Activated CD8-positive, alpha-beta T cell treated with anti-CD3 and anti-CD28 coated beads, Interleukin-2, amount 10 ng/mL, durations not matched to agents 7 days and 5 days (primary cell): ENCODE results near the gene INAFM2. TPM values are rescaled to one million over a fixed set of nuclear protein-coding genes. Genes with fewer than 3 reads are reported as not detected.

Experiments
- ATAC-seq: fragments of 150-1000 bp; cut with Tn5 transposase; one replicate; pipeline ENCODE4 v1.10.0; 2021; ENCODE audit warnings: moderate library complexity
- CTCF ChIA-PET: fragments of 350-600 bp; sonication (Branson Sonifier 250); formaldehyde crosslinking; loops from one replicate; lab custom pipeline; 2021; ENCODE audit warnings: antibody characterized with exemption; lab: Charles Lee
- POLR2A ChIA-PET: fragments of 350-600 bp; sonication (Branson Sonifier 250); formaldehyde crosslinking; loops from one replicate; lab custom pipeline; 2021; ENCODE audit warnings: antibody characterized with exemption; lab: Charles Lee
- DNase-seq: peaks from one replicate; pipeline ENCODE4 v3.0.0-alpha.2; 2020
- H3K27ac Mint-ChIP-seq: one replicate; pipeline ENCODE4 v1.8.0; 2021; ENCODE audit warnings: mild to moderate bottlenecking, mixed read lengths
- H3K27me3 Mint-ChIP-seq: one replicate; pipeline ENCODE4 v1.8.0; 2021; ENCODE audit warnings: low read depth, mixed read lengths
- H3K36me3 Mint-ChIP-seq: one replicate; pipeline ENCODE4 v1.8.0; 2021; ENCODE audit warnings: low read depth, mixed read lengths
- H3K4me1 Mint-ChIP-seq: one replicate; pipeline ENCODE4 v1.8.0; 2021; ENCODE audit warnings: low read depth, mixed read lengths
- H3K4me3 Mint-ChIP-seq: one replicate; pipeline ENCODE4 v1.8.0; 2021; ENCODE audit warnings: mild to moderate bottlenecking, mixed read lengths
- H3K9me3 Mint-ChIP-seq: one replicate; pipeline ENCODE4 v1.8.0; 2022; ENCODE audit warnings: mixed read lengths; ENCODE audit not compliant: insufficient read depth
- total RNA-seq, 2 experiments: library from RNA; stranded (reverse); gene quantifications; one replicate each; pipeline ENCODE4 v1.2.3, GENCODE V29; 2021

INAFM2 gene
- total RNA-seq, 2 experiments from 2014 or later = 8.7 to 9.4 TPM

DNA sequence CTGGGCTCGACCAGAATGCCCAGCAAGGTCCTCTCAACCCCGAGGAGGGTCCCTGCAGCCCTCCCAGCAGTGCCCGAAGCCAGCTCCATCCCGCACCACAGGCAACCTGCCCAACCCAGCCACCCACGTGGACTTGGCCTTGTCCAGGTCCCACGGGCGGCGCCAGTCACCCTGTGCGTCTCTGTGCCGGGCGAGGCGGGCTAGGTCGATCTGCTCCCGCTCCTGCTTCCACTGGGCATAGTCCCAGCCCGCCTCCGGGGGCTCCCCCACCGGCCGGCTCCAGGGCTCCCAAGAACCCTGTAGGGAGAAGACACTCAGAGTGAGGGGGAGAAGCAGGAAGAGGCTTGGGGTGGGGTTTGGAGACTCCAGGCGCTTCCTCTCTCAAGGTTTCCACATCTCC is 14.1 kb downstream of the INAFM2 start:
- ATAC-seq (no peak), DNase-seq (no peak)
- Mint-ChIP-seq H3K4me1 (peaks cover 28% of the 10 kb centered on the region), H3K4me3 (no peak overlapping the region), H3K9me3 (no peaks in the 10 kb centered on the region), H3K36me3 (no peaks in the 10 kb centered on the region), H3K27me3 (no peaks in the 10 kb centered on the region), H3K27ac (no peak overlapping the region)
- ChIA-PET CTCF (interaction anchor here (0.7 to 9.3 kb wide), 44 partner anchors 9 to 543 kb away, joined by 3 to 326 read pairs (median 6); partner anchors contain the start of genes ANKRD63, INAFM2, IVD and KNSTRN), POLR2A (interaction anchor here (0.6 to 3.8 kb wide), 5 partner anchors 12 to 84 kb away, joined by 3 to 13 read pairs (median 4); partner anchors contain the start of genes ANKRD63 and PLCB2)

DNA sequence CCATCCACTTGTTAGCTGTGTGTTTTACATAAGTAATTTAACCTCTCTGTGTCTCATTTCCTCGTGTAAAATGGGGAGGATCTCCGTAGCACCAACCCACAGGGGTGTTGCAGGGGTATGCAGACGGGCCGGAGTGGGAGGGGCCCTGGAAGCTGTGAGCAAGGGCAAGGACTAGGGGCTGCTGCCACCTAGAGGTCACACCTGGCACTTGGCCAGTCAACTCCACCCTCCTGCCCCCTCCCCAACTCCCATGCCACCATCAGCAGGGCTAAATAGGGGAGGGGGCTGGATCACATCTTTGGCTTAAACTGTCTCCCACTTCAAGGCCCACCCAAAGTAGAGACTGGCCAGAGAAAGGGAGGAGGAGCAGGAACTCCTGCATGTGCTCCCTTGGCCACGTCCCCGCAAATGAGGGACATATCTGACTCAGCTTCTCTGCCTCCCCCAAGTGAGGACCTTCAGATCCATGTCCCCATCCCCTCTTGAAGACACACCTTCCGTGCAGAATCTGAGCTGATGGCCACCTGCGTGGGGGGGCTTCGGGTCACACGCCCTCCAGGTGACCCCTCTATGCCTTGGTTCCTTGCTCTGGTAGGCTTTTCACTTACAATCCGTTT is 14.7 kb downstream of the INAFM2 start:
- POLR2A ChIA-PET = interaction anchor here (0.6 to 1.9 kb wide), 2 partner anchors 12 to 84 kb away, joined by 3 to 5 read pairs; no protein-coding TSS in a partner anchor
- H3K9me3 Mint-ChIP-seq = no peaks in the 10 kb centered on the region
- CTCF ChIA-PET = interaction anchor here (0.7 to 9.3 kb wide), 44 partner anchors 9 to 543 kb away, joined by 3 to 326 read pairs (median 6); partner anchors contain the start of genes ANKRD63, INAFM2, IVD and KNSTRN
- no peak overlapping the region for H3K4me3 Mint-ChIP-seq
- H3K27me3 Mint-ChIP-seq = no peaks in the 10 kb centered on the region
- peak; percentile 87 for ATAC-seq
- peak; percentile 83 for DNase-seq
- H3K36me3 Mint-ChIP-seq = no peaks in the 10 kb centered on the region
- peaks cover 24% of the 10 kb centered on the region for H3K4me1 Mint-ChIP-seq
- no peak overlapping the region for H3K27ac Mint-ChIP-seq

DNA sequence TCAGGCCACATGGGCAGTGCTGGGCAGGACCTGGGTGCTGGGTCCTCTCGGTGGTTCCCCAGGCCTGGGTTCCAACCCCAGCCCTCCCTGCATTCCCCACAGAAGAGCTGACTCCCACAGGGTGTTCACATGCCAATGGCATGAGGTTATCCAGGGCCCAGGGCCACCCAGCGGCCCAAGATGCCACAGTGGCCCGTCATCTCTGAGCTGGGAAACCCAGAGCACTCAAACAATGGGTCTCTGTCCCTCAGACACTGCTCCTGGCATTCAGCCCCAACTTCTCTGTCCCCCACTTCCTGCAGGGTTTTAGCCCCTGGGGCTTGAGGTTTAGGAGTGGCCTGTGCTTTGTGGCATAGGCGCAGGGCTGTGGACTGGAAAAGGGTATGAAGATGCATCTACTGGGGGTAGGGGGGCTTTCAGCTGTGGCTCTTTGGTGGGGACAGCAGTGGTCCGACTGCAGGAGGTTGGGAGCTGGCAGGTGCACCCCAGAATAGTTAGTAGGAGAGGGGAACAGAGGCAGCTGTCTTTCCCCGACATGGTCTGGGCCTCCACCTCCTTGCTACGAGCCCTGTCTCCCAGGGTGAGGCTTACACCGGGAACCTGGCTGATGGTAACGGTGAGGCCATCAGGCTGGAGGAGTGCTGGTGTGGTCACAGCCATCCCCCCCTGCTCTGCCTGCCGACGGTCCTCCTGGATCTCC is 15.6 kb downstream of the INAFM2 start:
- no peak for ATAC-seq
- ChIA-PET CTCF (interaction anchor here (0.7 to 9.3 kb wide), 20 partner anchors 10 to 122 kb away, joined by 3 to 326 read pairs (median 15); partner anchors contain the start of genes ANKRD63, INAFM2, IVD and PLCB2), POLR2A (interaction anchor here (1.0 kb wide), 1 partner anchor 83 kb away, joined by 3 read pairs; no protein-coding TSS in a partner anchor)
- Mint-ChIP-seq H3K36me3 (no peaks in the 10 kb centered on the region), H3K9me3 (no peaks in the 10 kb centered on the region), H3K4me1 (peaks cover 18% of the 10 kb centered on the region), H3K4me3 (no peak overlapping the region), H3K27me3 (no peaks in the 10 kb centered on the region), H3K27ac (no peak overlapping the region)
- DNase-seq = no peak

DNA sequence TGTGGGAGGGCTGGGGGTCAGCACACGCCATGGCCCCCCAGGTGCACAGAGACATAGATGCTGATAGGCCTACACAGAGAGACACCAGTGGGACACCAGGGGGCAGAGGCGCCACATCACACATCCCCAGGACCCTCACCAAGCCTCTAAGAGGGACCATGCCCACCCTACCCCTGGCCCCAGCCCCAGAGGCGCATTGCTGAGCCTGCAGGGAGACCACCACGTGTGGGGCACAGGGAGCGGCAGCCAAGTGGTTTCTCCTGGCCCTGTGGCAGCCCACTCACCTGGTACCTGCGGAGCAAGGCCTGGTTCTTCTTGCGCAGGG is 16.1 kb downstream of the INAFM2 start:
- Mint-ChIP-seq H3K4me1 (peaks cover 16% of the 10 kb centered on the region), H3K4me3 (no peak overlapping the region), H3K27me3 (no peaks in the 10 kb centered on the region), H3K27ac (no peak overlapping the region), H3K9me3 (no peaks in the 10 kb centered on the region), H3K36me3 (no peaks in the 10 kb centered on the region)
- ChIA-PET POLR2A (interaction anchor here (1.0 kb wide), 1 partner anchor 83 kb away, joined by 3 read pairs; no protein-coding TSS in a partner anchor), CTCF (interaction anchor here (0.7 to 9.3 kb wide), 10 partner anchors 10 to 122 kb away, joined by 3 to 326 read pairs (median 18); partner anchors contain the start of genes INAFM2 and PLCB2)
- no peak for DNase-seq
- no peak for ATAC-seq

DNA sequence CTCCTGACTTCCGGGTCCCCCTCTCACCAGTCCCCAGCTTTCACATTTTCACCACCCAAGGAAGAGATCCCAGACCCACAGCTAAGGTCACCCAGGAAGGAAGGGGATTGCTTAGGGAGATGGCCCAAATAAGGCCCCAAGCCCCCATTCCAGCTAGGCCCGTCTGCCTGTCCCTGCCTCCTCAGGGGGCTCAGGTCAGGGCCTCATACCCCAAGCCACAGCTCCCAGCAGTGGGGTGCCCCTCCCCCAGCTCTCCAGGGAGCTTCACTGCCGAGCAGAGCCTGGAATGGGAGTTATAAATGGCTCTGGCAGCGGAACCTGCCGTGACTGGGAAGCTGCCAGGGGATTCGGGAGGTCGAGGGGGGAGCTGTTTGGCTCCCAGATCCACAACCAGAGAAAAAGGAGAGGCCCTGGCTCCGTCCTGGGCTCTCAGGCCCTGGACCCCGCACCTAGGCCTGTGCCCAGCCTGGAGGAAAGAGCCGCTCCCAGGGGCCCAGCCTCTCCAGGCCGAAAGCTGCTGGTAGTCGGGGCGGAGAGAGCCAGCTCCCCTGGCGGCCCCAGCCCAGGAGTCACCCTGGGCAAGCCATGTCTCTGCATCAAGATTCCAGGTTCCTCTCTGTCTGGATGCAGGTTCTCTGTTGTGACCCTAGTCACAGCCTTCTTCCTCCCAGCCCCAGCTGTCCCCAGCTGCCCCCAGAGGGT is 16.7 kb downstream of the INAFM2 start:
- no peak for DNase-seq
- Mint-ChIP-seq H3K4me3 (no peak overlapping the region), H3K4me1 (peaks cover 13% of the 10 kb centered on the region), H3K27me3 (no peaks in the 10 kb centered on the region), H3K36me3 (no peaks in the 10 kb centered on the region), H3K27ac (no peak overlapping the region), H3K9me3 (no peaks in the 10 kb centered on the region)
- no peak for ATAC-seq
- CTCF ChIA-PET = interaction anchor here (1.3 to 9.3 kb wide), 8 partner anchors 13 to 123 kb away, joined by 3 to 326 read pairs (median 34); partner anchors contain the start of genes INAFM2 and PLCB2
- POLR2A ChIA-PET = interaction anchor here (1.0 kb wide), 1 partner anchor 82 kb away, joined by 3 read pairs; no protein-coding TSS in a partner anchor

DNA sequence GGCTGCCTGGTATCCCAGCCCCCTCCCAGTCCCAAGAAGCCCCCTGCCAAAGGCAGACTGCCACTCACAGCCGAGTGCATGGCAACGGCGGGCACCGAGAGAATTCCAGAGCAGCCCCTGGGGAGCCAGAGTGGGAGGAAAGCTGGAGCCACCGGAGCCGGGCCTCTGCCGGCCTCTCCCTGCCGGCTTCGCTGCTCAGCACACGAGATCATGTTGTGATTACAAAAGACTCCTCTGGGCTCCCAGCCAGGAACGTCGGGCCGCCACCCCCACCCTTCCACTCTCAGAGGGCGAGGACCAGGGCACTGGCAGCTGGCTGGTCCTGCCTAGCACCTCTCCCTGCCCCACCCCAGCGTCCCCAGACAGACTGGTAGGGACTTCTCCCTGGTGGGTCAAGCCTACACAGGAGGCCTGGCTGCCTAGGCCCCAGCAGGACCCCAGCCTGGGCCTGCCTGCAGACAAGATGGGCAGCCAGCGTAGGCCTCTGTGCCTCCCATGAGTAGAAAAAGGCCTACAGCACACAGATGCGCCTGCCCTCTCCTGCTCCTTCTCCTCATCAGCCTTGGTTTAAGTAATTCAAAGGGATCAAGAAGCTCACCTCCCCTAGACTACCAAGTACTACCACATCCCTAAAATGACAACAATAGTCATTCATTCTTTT is 17.4 kb downstream of the INAFM2 start, which contains the start of gene CCDC9B:
TSS of gene CCDC9B (minus strand) at position 200 of the 661 bp plus-strand sequence. CDS start at position 80, 120 bp downstream.
- ChIA-PET POLR2A (interaction anchor here (0.6 kb wide), 1 partner anchor 77 kb away, joined by 3 read pairs; no protein-coding TSS in a partner anchor), CTCF (interaction anchor here (1.0 to 9.3 kb wide), 10 partner anchors 11 to 123 kb away, joined by 3 to 326 read pairs (median 14); partner anchors contain the start of genes INAFM2 and PLCB2)
- no peaks in the 10 kb centered on the region for H3K27me3 Mint-ChIP-seq
- H3K27ac Mint-ChIP-seq = no peak within 1 kb of the TSS
- no peaks in the 10 kb centered on the region for H3K9me3 Mint-ChIP-seq
- ATAC-seq (no peak), DNase-seq (no peak)
- no peaks in the 10 kb centered on the region for H3K36me3 Mint-ChIP-seq
- H3K4me3 Mint-ChIP-seq = no peak within 1 kb of the TSS
- peaks cover 13% of the 10 kb centered on the region for H3K4me1 Mint-ChIP-seq

DNA sequence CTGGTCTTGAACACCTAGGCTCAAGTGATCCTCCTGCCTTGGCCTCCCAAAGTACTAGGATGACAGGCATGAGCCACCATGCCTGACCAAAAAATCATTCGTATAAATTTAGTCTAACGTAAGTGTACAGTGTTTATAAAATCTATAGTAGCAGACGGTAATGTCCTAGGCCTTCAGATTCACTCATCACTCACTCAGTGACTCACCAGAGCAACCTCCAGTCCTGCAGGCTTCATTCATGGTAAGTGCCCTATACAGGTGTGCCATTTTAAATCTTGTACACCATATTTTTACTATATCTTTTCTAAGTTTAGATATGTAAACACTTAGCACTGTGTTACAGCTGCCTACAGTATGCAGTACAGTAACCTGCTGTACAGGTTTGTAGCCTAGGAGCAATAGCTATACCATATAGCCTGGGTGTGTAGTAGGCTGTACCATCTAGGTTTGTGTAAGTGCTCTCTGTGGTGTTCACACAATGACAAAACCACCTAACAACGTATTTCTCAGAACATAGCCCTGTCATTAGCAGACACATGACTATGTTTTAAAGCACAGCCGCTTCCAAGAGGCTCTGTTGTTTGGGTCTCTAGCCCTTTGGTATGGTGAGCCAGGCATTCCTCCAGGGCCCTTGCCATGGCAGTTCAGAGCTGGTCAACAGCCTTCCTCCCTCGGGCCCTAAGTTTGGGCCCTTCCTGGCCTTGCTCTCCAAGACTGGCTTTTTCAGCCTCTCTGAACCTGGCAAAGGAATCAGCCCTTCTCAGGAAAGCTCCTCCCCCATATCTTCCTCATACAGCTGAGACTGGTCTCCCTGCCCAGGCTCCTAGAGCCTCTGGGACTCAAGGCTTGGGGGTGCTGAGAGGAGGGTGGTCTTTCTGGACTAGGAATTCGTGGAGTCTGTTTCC is 19.2 kb downstream of the INAFM2 start:
- DNase-seq (no peak), ATAC-seq (no peak)
- POLR2A ChIA-PET = no interaction called here
- no peak overlapping the region for H3K27ac Mint-ChIP-seq
- CTCF ChIA-PET = interaction anchor here (0.8 to 9.3 kb wide), 17 partner anchors 7 to 80 kb away, joined by 3 to 326 read pairs (median 15); partner anchors contain the start of genes INAFM2, IVD and PLCB2
- no peaks in the 10 kb centered on the region for H3K9me3 Mint-ChIP-seq
- H3K36me3 Mint-ChIP-seq = no peaks in the 10 kb centered on the region
- H3K4me3 Mint-ChIP-seq = no peak overlapping the region
- no peaks in the 10 kb centered on the region for H3K27me3 Mint-ChIP-seq
- H3K4me1 Mint-ChIP-seq = peaks cover 13% of the 10 kb centered on the region

DNA sequence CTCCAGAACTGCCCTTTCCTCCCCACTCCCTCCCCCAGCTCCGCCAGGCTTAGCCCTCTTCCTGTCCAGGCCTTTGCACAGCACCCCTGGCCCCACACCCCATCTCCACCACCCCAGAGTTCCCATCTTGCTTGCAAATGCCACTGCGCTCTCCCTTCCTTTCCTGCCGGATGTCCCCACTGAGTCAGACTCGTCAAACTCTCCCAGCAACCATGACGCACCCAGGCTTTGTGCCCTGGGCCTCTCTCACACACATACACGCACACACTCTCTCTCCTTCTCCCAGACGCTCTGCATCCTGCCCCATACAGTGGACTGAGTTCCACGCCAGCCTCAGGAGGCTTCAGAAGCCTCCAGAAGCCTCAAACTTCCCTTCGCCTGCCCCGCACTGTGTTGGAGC is 20.0 kb downstream of the INAFM2 start:
- no peak for ATAC-seq
- no peak overlapping the region for H3K4me3 Mint-ChIP-seq
- ChIA-PET CTCF (interaction anchor here (1.0 to 7.1 kb wide), 19 partner anchors 8 to 126 kb away, joined by 3 to 82 read pairs (median 9); partner anchors contain the start of genes BAHD1, DISP2, INAFM2 and IVD), POLR2A (no interaction called here)
- H3K9me3 Mint-ChIP-seq = no peaks in the 10 kb centered on the region
- DNase-seq = no peak
- peaks cover 5% of the 10 kb centered on the region for H3K4me1 Mint-ChIP-seq
- H3K27ac Mint-ChIP-seq = no peak overlapping the region
- no peaks in the 10 kb centered on the region for H3K36me3 Mint-ChIP-seq
- H3K27me3 Mint-ChIP-seq = no peaks in the 10 kb centered on the region

DNA sequence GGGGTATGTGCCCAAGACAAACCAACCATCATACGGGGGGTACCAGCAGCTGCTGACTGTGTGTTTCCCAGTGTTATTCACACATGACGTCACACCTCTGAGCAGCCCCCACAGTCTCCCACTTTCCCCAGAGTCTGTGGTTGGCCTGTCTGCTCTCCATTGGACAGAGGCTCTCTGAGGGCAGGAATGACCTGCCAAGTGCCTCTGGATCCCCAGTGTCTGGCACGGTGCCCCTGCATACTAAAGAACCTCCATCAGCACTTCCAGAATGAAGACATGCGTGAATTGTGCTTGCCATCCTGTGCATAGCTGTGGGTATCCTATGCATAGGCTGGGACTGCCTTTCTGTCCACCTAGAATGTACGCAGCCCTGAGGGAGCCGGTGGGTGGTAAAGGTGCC is 20.7 kb downstream of the INAFM2 start:
- H3K9me3 Mint-ChIP-seq = no peaks in the 10 kb centered on the region
- POLR2A ChIA-PET = interaction anchor here (1.4 kb wide), 1 partner anchor 77 kb away, joined by 5 read pairs; no protein-coding TSS in a partner anchor
- peak; percentile 12 for ATAC-seq
- H3K36me3 Mint-ChIP-seq = no peaks in the 10 kb centered on the region
- no peak overlapping the region for H3K4me3 Mint-ChIP-seq
- DNase-seq = no peak
- peaks cover 5% of the 10 kb centered on the region for H3K4me1 Mint-ChIP-seq
- CTCF ChIA-PET = interaction anchor here (0.7 to 7.1 kb wide), 34 partner anchors 8 to 153 kb away, joined by 3 to 82 read pairs (median 6); partner anchors contain the start of genes BAHD1, CHST14, DISP2 and INAFM2
- no peak overlapping the region for H3K27ac Mint-ChIP-seq
- no peaks in the 10 kb centered on the region for H3K27me3 Mint-ChIP-seq
